NCI-H1417 (cell line): ENCODE data around the gene PDE4B.
"Not testable (repeated sequence)": the region's sequence is repeated elsewhere in the genome, so short reads cannot be mapped to it uniquely, and the experiment has no call there.

ENCODE experiments used
- DNase-seq, 3 experiments: peaks; one replicate each; lab custom pipeline; 2025; lab: John Stamatoyannopoulos, UW

PDE4B gene

DNA sequence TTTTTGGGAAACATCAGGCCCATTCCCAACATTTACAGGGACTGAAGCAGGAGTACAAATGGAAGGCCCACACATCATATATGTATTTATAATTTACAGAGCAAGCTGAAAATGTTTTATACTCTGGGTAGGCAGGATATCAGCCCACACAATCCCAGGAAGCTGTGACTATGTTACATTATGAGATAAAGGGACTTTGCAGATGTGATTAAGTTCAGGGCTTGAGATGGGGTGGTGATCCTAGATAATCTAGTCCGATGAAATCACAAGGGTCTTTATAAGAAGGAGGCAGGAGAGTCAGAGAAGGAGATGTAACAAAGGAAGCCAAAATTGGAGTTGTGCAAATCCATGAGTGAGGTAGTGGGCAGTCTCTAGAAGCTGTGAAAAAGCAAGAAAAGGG, 160.5 kb downstream of the PDE4B start:
- DNase-seq: no peak

DNA sequence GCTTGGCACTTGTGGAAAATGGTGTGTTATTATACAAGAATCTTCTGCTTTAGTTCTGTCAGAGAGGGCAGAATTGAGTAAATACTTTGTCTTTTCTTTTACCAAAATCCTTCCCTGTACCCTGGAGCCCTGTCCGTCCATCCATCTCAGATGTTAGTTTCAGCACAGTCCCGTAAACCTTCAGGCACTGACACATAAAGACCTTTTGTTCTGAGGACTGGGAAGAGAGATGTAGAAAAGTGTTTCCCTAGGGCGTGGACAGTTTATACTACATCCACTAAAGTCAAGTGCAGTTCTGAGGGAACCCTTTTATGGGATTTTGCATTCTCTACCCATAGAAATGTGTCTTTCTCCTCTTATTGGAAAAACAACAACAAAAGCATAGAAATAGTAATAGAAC, 162.4 kb downstream of the PDE4B start:
- DNase-seq: peak in 1 of 3 experiments; percentile 21

DNA sequence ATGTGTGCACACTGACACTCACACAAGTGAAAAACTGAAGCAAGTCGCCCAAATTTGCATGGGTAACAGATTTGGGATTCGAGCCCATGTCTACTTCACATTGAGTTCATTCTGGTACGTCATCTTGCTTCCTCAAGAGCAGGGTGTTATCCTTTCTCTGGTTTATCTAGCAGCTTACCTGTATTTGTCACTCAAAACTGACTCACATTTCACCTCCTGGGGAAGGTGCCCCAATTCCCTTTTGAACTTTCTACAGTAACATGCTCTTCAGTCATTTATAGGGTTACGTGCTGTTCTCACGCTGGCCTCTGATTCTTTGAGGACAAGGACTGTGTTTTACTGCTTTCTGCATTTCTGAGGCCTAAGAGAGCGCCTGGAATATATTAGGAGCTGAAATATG, 162.8 kb downstream of the PDE4B start:
- DNase-seq: no peak

DNA sequence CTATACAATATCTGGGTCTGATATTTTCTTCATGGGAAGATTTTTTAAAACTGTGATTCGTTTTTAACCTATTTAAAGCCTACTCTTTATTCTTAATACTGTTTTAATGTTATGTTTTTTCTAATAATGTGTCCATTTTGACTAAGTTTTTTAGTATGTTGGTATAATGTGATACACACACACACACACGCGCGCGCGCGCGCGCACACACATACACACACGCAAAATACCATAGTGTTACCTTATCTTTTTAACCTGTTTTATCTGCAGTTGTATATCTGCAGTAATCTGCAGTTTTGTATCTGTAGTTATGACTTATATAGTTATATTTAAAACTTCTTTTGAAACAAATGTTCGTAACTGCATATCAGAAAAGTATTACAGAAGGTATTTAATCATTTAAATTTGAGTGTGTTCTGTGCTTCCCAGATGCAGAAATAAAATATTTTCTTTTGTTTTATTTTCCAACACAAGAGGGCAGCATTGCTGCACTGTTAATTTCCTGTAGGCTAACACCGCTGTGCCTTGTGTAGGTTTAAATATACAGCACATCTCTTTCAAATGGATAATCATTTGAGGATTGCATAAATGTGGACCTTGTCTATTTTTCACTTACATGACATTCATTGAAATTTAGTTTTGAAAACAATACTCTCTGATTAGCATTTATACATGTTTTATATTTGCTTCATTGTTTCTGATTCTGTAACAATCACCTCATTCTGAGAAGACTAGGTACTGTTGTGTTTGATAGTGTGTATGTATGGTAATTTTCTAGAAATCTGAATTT, 166.1 kb downstream of the PDE4B start:
- DNase-seq: peak; percentile 25 to 80 (median 75)

DNA sequence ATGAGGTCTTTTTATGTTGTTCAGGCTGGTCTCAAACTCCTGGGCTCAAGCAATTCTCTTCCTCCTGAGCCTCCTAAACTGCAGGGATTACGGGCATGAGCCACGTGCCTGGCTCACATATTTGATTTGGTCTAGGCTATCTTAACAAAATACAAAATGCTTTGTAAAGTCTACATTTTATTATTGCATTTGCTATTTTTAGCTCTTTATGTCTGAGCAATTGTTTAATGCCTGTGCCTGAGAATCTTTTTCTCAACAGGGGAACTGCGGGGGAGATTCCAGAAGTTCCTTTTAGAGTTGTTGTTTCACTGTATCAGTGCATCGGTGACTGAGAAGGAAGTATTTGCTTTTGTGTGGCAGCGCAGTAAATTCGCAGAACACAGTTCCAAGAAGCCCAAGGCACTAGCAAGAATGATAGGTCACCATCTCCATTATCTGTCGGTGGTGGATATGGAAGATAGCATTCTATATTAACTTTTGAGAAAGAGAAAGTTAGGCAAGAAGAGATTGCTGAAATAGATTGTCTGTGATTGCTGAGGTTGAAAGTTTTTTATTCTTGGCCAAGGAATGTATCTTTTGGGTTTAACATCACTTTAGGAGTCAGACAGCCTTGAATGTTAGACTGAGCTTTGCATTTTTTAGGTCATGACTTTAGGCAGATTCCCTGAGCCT, 167.3 kb downstream of the PDE4B start:
- no peak for DNase-seq

DNA sequence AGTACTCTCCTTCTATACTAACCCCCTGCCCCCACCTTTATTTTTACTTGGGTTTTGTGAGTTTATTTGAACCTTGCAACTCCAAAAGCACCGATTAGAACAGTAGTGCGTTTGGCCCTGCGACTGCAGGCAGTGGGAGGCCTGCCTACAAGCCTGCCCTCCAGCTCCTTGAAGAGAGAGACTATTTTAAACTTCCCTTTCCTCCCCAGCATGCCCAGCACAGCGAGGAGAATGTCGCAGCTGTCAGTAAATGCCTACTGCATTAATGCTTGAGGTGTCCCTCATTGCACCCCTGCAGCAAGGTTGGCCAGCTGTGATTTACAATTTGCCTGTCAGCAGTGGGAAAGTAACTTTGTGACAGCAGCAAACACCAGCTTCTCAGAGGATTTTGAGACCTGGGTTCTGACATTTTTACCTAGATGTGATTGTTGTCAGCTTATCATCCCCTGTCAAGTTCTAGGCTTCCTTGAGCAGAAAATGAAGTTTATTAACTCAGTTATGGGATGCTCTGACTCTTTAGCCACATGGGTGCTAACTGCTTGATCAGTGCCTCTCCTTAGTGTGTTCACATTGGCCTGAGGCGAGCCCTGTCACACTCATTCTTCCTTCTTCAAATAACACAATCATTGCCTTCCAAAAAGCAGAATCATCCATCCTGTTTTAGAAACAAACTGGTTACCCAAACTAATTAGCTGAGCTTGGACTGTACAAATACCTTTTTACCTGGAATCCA, 170.6 kb downstream of the PDE4B start:
- DNase-seq: no peak

DNA sequence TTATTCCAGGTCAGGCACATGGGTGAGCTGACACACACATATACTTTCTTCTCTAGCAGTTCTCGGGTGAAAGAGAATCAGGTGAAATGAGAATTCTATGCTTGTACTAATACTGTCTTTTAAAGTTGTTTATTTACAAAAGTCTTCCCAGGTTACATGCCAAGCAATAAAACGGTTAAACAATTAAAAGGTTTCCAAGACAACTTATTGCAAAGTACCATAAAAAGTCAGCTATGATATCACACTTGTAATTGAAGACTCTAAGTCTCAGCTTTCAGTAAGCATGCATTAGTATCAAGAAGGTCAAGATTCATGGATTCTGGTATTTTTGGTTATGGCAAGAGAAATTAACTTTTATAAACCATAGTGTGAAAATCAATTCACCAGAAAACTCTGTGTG, 171.4 kb downstream of the PDE4B start:
- DNase-seq: peak in 1 of 3 experiments; percentile 4

DNA sequence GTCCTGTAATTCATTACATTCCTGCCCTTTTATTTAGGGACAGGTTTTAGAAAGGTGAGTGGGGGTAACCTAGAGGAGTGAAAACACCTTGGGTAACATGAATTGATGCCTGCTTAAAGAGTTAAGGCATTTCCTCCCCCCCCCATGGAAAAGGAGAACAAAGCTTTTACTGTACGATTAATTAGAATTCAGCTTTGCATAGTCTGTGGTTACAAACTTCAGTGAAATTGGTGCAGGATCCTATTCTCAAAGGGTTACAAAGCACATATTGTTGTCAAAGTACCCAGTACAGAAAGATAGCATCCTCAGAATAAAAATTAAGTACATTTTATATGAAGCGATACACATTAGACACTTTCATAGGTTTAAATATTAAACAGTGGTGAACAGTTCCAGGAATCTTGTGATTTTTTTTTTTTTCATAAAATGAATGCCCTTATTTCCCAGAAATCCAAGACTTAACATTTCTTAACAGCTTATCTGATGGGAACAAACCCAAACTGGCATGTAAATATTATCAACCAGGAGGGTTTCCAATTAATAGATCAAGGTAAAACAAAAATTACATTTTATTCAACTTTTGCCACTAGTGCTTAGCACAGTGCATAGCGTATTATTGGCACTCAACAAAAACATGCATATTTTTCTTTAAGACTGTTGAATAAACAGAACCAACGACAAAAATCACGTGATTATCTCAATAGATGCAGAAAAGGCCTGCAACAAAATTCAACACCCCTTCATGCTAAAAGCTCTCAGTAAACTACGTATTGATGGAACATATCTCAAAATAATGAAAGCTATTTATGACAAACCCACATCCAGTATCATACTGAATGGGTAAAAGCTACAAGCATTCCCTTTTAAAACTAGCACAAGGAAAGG, 172.7 kb downstream of the PDE4B start:
- DNase-seq: no peak

DNA sequence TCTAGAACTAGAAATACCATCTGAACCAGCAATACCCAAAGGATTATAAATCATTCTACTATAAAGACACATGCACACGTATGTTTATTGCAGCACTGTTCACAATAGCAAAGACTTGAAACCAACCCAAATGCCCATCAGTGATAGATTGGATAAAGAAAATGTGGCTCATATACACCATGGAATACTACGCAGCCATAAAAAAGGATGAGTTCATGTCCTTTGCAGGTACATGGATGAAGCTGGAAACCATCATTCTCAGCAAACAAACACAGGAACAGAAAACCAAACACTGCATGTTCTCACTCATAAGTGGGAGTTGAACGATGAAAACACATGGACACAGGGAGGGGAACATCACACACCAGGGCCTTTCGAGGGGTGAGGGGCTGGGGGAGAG, 174.8 kb downstream of the PDE4B start:
- DNase-seq: not testable (repeated sequence)

DNA sequence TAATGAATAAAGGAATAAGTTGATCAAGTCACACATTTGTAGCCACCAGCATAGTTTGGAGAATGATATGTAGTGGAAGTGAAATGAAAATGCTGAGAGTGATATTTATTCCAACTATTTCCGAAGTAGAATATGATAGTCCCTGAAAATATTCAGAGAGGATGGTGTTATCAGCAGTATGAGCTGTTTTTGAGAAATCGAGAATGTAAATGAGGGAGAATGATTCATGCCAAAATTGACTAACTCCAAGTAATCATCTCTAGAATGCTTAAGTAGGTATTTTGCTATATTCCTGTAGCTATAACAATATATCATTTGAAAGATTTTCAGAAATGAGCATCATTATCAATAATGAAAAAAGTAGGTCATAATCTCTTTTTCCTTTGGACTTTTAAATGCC, 178.9 kb downstream of the PDE4B start:
- no peak for DNase-seq

DNA sequence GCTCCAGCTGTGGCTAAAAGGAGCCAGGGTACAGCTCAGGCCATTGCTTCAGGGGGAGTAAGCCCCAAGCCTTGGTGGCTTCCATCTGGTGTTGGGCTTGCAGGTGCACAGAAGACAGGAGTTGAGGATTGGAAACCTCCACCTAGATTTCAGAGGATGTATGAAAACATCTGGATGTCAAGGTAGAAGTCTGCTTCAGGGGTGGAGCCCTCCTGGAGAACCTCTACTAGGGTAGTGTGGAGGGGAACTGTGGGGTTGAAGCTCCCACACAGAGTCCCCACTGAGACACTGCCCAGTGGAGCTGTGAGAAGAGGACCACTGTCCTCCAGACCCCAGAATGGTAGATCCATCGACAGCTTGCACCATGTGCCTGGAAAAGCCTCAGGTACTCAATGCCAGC, 183.0 kb downstream of the PDE4B start:
- DNase-seq: no peak

DNA sequence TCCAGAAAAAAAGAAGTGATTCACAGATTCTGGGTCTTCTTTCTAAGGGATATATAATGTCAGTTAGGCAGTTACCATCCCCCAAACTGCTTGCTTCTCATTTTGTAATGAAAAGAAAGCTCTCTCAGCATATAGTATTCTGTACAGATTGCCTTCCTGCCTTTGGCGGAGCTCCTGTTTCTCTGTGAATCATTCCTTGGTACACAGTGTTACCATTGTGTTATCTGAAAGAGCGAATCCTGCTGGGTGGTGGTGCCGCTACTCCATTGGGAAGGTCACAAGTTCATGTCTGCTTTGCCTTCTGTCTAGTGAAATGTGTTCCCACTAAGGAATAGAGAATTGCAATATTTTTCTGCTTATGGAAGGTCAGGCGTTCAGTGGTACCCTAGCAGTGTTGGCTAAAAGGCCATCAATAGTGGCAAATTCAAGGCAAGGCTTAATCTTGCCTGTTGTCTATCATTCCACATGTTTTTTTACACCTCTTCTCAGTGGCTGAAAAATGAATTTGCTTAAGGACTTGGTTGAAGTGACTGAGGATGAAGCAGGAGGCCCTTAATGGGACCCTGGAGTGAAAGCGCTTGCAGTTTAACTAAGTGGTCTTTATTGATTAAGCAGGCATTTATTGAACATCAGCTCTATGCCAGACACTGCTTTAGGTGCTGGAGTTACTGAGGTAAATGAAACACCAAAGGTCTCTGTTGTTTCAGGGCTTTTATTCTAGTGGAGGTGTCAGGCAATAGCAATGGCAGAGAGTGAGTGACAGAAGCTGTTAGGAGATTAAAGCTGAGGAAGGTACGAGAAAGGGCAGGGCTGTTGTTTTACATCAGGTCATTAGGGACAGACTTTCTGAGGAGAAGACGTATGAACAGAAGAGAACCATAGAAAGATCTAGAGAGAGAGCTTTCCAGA, 186.7 kb downstream of the PDE4B start:
- peak in 1 of 3 experiments; percentile 9 for DNase-seq

DNA sequence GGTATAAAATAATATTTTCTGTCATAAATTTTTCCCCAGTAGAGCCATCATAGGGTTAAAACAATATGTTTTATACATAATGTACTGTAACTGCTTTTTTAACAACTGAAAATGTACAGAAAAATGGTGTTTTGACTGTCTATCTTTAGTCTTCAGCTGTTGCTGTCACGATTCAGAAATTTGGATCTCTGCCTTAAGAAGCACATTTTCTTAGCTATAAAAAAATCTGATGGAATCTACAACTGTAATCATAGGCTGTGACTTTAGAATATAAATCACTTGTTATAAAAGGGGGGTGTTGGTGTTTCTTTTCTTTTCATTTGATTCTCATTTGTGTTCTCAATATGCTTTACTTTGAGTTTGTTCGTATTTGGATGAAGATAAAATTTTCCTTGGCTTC, 187.5 kb downstream of the PDE4B start:
- DNase-seq: no peak

DNA sequence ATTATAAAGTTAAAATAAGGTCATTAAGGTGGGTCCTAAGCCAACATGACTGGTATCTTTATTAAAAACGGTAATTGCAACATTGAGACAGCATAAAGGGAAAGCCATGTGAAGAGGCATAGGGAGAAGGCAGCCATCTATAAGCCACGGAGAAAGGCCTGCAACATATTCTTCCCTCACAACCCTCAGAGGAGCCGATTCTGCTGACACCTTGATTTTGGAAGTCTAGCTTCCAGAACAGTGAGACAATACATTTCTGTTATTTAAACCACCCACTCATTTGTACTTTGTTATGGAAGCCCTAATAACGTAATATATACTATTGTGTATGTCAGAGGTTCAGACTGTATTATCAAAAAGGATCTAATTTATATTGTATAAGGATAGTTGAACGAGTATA, 190.8 kb downstream of the PDE4B start:
- DNase-seq: no peak

DNA sequence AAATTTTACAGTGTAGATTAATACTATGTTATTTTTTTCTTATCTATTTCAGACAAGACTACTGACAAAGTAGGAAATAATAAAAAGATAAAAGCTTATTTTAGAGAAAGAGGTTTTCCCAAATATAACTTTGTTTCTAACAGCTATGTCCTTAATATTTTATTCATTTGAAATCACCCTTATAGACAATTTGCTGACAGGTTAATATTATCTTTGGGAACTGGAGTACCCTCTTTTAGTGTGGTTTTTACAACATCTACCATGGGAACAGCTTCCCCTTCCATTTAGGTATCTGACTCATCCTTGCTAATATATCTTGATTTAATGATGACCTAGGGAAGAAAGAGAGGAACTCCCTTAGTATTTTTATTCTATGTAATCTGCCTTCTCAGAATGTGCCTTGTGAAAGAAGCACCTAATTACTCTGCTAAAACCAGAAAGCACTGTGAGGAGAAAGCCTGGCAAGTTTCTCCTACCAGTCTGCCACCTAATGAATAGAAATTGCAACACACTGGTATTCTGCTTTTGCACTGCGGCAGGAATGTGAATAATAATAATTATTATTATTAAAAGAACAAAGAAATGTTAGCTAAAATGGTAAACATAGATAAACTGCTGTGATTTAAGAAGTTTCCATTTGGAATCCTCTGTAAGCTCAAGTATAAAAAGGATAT, 192.8 kb downstream of the PDE4B start:
- DNase-seq: peak in 1 of 3 experiments; percentile 3

DNA sequence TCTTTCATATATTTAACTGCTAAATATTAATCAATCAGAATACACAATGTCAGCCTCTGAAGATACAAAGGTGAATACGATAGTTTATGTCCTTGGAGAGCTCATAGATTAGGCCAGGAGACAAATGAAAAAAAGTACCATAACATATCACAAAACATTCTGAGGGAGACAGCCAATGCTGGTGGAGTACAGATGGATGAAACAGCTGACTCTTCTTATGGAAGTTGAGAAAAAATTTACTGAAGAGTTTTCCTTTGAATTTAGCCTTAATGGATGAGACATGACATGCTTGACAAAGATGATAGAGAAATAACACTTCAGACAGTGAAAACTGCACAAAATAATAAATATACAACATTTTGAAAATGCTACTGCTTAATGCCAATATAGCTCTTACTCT, 193.5 kb downstream of the PDE4B start:
- DNase-seq: no peak

DNA sequence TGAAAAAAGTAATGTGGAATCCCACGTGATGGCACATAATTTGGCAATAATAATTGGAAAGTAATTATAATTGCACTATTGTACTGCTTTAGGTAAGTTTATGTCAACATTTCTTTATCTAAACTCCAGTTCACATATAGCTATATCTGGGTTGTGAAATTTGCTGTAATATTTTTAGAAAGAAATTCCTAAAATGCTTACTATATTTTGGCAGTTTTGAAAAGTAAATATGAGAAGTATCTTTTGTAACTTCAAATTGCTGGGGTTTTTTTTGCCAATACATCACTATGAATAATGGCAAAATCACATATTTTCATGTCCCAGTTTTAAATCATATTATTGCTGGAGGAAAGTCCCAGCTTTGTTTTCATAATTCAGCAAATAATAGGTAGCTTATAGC, 197.5 kb downstream of the PDE4B start:
- DNase-seq: no peak

DNA sequence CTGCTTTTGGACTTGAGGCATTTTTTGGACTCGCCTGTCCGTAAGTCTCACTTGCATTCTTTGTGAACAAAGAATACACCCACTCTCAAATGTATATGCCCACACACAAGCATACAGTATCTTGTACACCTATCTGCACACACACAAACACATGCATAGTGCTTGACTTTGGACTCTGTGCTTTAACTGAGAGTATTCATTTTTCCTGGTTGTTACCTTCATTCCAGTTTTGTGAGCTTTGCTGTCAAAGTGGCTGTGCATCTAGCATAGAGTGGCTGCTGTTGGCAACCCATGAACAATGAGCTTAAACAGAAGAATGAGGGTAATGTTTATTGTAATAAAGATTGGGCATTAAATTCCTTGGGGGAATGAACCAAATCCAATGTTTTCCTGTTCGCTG, 199.0 kb downstream of the PDE4B start:
- DNase-seq: no peak

DNA sequence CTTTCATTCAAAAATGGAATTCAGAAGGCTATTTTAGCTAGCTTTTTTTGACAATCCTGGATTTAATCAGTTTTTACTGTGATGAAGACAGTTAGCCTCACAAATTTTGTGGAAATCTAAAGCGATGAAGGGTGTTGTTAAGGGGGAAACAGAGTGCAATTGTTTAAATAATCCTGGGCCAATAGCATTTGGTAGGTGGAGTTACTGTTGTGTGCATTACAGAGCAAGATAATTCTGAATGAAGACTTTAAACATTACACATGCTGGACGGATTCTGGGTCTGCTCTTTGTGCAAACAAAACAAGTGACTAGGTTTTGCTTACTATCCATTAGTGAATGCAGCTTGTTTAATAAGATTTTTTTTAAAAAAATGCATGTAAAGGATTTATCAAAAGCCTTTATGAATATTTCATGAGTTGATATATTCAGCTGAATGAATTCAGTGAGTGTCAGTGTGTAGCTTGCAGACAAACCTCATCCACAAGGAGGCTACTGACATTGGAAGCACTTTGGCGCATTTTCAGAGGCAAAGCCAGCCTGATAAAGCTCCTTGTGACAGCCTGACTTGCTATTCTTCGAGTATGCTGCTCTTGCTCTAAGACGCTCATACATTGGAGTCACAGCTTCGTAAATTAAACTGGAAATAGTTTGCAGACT, 199.6 kb downstream of the PDE4B start:
- DNase-seq: peak in 1 of 3 experiments; percentile 68

DNA sequence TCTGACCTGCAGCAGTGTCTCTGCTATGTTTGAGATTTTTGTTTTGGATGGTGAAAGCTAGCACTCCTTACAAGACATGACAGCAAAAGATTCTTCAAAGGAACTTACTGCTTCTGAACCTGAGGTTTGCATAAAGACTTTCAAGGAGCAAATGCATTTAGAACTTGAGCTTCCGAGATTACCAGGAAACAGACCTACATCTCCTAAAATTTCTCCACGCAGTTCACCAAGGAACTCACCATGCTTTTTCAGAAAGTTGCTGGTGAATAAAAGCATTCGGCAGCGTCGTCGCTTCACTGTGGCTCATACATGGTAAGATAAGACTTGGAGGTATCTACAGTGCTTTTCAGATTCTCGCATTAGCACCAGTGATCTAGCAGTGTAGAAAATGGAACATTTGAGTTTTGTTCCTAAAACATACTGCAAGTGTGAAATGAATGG, 200.2 kb downstream of the PDE4B start:
- DNase-seq: peak in 1 of 3 experiments; percentile 34
